HG03039 (cell line): ENCODE data around the gene ALAS1.
"Not testable (repeated sequence)": the region's sequence is repeated elsewhere in the genome, so short reads cannot be mapped to it uniquely, and the experiment has no call there.

Source experiments
- ATAC-seq: cut with Tn5 transposase; IDR thresholded peaks from one replicate; pipeline ENCODE4 v1.9.1; 2021; ENCODE audit warnings: mild to moderate bottlenecking, moderate library complexity; ENCODE audit not compliant: unreplicated experiment

The ALAS1 gene

GRCh38 chr3:52197842-52198625, at the start of gene ALAS1:
ALAS1 (plus strand) TSS chr3:52198160; CDS start chr3:52199242, 1,082 bp downstream.
- ATAC-seq, result peak; percentile 55

- no peak for ATAC-seq
Observed at GRCh38 chr3:52149021-52149420, 48.9 kb upstream of the ALAS1 start.

GRCh38 chr3:52149726-52150125, 48.2 kb upstream of the ALAS1 start:
- ATAC-seq, result no peak

GRCh38 chr3:52150357-52150756, 47.6 kb upstream of the ALAS1 start:
- ATAC-seq, result no peak

GRCh38 chr3:52150860-52151259, 47.1 kb upstream of the ALAS1 start:
- no peak for ATAC-seq

- ATAC-seq, result not testable (repeated sequence)
Observed at GRCh38 chr3:52151991-52152390, 46.0 kb upstream of the ALAS1 start.

GRCh38 chr3:52153389-52154096, 44.4 kb upstream of the ALAS1 start:
- peak; percentile 7 for ATAC-seq

GRCh38 chr3:52154135-52155094, 43.5 kb upstream of the ALAS1 start, which contains the start of gene POC1A:
POC1A (minus strand) TSS chr3:52154423; CDS start chr3:52154372, 51 bp downstream.
- peak; percentile 74 for ATAC-seq

GRCh38 chr3:52155912-52156311, 42.0 kb upstream of the ALAS1 start:
- no peak for ATAC-seq

- no peak for ATAC-seq
Observed at GRCh38 chr3:52159503-52159902, 38.5 kb upstream of the ALAS1 start.

- ATAC-seq, result no peak
Observed at GRCh38 chr3:52162250-52162872, 35.6 kb upstream of the ALAS1 start.

- no peak for ATAC-seq
Observed at GRCh38 chr3:52167240-52167639, 30.7 kb upstream of the ALAS1 start.

- not testable (repeated sequence) for ATAC-seq
Observed at GRCh38 chr3:52170217-52170616, 27.7 kb upstream of the ALAS1 start.

- no peak for ATAC-seq
Observed at GRCh38 chr3:52171514-52172261, 26.3 kb upstream of the ALAS1 start.

- ATAC-seq, result no peak
Observed at GRCh38 chr3:52172262-52172757, 25.6 kb upstream of the ALAS1 start.

GRCh38 chr3:52173101-52173500, 24.9 kb upstream of the ALAS1 start:
- no peak for ATAC-seq

GRCh38 chr3:52174896-52175295, 23.1 kb upstream of the ALAS1 start:
- ATAC-seq, result no peak

GRCh38 chr3:52175416-52176179, 22.4 kb upstream of the ALAS1 start:
- ATAC-seq, result no peak
